Esophagus squamous epithelium (tissue), 4 donors: ENCODE data around the gene SVOPL.

Source experiments
- POLR2A ChIP-seq, 4 donors: fragments of 450-650 bp; IDR thresholded peaks; one replicate each; pipeline ENCODE4 v1.6.1; 2017; ENCODE audit warnings: antibody characterized with exemption in 4 of 4, mild to moderate bottlenecking in 4 of 4, moderate library complexity in 3 of 4
- TF ChIP-seq, protein P1 (sequence below), 6 experiments: fragments of 450-650 bp in 4 of 6; fragments of 200-600 bp in 2 of 6; sonication (generic) in 2 of 6; IDR thresholded peaks; one replicate each; pipeline ENCODE4 v1.5.1; 2016 to 2019; ENCODE audit warnings: antibody characterized with exemption in 6 of 6, mild to moderate bottlenecking in 4 of 6, moderate library complexity in 4 of 6

DNA sequence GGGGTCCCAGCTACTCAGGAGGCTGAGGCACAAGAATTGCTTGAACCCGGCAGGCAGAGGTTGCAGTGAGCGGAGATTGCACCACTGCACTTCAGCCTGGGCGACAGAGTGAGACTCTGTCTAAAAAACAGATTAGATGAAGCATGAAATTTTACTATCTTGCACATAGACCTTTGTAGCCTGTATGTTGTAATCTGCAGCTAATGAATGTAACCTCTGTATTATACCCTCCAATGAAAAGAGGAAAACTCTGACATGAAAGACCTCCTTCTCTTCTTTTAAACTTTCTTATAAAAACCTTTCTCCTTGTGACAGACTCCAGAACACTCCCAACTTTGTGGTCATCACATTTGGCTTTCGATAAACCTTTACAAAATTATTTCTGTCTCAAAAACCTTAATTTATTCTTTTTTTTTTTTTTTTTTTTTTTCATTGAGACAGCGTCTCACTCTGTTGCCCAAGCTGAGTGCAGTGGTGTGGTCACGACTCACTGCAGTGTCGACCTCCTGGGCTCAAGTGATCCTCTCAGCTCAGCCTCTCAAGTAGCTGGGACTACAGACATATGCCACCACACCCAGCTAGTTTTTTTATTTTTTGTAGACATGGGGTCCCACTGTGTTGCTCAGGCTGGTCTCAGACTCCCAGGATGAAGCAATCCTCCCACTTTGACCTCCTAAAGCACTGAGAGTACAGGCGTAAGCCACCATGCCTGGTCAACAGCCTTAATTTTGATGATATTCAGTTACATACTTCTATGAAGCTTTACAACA, 97.4 kb downstream of the SVOPL start:
- TF ChIP-seq, protein P1, sequence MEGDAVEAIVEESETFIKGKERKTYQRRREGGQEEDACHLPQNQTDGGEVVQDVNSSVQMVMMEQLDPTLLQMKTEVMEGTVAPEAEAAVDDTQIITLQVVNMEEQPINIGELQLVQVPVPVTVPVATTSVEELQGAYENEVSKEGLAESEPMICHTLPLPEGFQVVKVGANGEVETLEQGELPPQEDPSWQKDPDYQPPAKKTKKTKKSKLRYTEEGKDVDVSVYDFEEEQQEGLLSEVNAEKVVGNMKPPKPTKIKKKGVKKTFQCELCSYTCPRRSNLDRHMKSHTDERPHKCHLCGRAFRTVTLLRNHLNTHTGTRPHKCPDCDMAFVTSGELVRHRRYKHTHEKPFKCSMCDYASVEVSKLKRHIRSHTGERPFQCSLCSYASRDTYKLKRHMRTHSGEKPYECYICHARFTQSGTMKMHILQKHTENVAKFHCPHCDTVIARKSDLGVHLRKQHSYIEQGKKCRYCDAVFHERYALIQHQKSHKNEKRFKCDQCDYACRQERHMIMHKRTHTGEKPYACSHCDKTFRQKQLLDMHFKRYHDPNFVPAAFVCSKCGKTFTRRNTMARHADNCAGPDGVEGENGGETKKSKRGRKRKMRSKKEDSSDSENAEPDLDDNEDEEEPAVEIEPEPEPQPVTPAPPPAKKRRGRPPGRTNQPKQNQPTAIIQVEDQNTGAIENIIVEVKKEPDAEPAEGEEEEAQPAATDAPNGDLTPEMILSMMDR (IDR thresholded peaks at IDR 0.05): no peak
- no peak for TF ChIP-seq POLR2A (IDR thresholded peaks at IDR 0.05)
